ENCODE data around the gene ACSF3. TPM values are rescaled to one million over a fixed set of nuclear protein-coding genes. Genes with fewer than 3 reads are reported as not detected.

ACSF3 gene
- total and polyA plus RNA-seq, 2 of the 4 experiments (the other 2 are of a cell fraction) = 9.5 to 14.2 TPM

DNA sequence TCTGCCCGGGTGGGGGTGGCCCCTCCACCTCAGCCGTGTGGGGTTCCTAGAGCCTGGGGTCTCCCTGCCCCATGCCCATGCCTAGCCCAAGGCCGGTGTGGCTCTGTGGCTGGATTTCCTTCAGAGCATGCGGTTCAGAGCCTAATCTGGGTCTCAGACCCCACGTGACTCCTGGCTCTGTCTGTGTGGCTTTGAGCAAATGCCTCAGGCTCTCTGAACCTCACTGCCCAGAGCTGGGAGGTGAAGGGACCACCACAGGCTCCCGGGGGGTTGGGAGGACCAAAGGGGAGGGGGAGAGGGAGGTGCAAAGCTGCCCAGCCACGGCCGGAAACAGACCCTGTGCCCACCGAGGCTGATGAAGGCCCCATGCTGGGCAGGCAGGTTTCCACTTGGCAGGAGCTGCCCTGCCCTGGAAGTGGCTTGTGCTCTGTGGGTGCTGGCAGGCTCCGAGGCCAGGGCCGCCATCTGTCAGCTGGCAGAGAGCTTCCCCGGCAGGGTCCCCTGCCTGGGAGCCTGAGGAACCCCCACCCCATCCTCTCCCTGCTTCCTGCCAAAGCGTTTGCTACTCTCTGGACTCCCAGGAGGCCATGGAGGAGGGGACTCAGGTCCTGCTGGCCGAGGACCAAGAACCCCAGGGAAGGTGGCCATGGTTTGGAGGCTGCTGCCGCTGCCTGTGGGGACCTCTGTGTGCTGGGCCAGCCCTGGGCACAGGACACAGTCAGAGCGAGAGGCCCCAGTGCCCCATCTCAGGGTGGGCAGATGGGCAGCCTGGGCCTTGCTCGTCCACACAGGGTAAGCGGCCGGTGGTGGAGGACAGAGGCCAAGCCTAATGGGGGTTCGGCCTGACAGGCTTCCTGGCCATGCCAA is 81.9 kb downstream of the ACSF3 start:
- in situ Hi-C loops (cut with MboI; ENCODE audit: low sequenced_read_pairs) (no loop called here), dilution Hi-C loops (cut with HindIII; ENCODE audit: low sequenced_read_pairs, unreplicated experiment) (no loop called here), intact Hi-C loops (cut with micrococcal nuclease) (no loop called here)
- Histone ChIP-seq H3K4ac (ENCODE audit: low read depth, low read length) (no peak overlapping the region), H3K9me1 (ENCODE audit: insufficient read depth, low read length) (no peaks in the 10 kb centered on the region), H3K36me3 (ENCODE audit: control insufficient read depth, insufficient read depth, low read length) (no peaks in the 10 kb centered on the region), H4K20me1 (ENCODE audit: insufficient read depth, low read length) (no peaks in the 10 kb centered on the region; the same call in 1 of the 2 replicates), H4K91ac (ENCODE audit: insufficient read depth, low read depth, low read length) (no peak overlapping the region), H3K56ac (ENCODE audit: extremely low read depth, insufficient read depth, low read length) (no peak overlapping the region), H2BK5ac (ENCODE audit: low read depth, low read length, poor library complexity, severe bottlenecking) (no peak overlapping the region), H3K79me1 (ENCODE audit: low read depth in 1 of 2, low read length in 2 of 2) (no peaks in the 10 kb centered on the region), H2AFZ (replicated peaks; ENCODE audit: low read length, poor library complexity) (peak overlapping the region; percentile 14), H3K27ac (ENCODE audit: insufficient read depth, low read length) (no peak overlapping the region), H3K18ac (ENCODE audit: low read depth, low read length) (no peak overlapping the region), H3K9ac (ENCODE audit: low read depth, low read length) (no peak overlapping the region), H2BK15ac (ENCODE audit: low read depth, low read length) (no peak overlapping the region), H3K4me2 (ENCODE audit: low read depth, low read length) (no peak overlapping the region), H2AK9ac (replicated peaks; ENCODE audit: low read depth, low read length, poor library complexity) (peak overlapping the region; percentile 65), H3K27me3 (ENCODE audit: control insufficient read depth, insufficient read depth, low read length) (peaks cover 59% of the 10 kb centered on the region), H2BK20ac (ENCODE audit: low read depth, low read length) (no peak overlapping the region), H4K5ac (ENCODE audit: low read depth, low read length) (no peak overlapping the region), H3K23ac (ENCODE audit: low read depth, low read length) (no peak overlapping the region), H3K9me3 (ENCODE audit: control insufficient read depth, insufficient read depth, low read length) (no peaks in the 10 kb centered on the region), H4K8ac (ENCODE audit: low read depth in 2 of 2, low read length in 2 of 2) (no peak overlapping the region), H3K14ac (replicated peaks; ENCODE audit: low read depth, low read length) (no peak overlapping the region), H2AK5ac (ENCODE audit: low read depth, low read length) (no peak overlapping the region), H3K4me1 (ENCODE audit: control insufficient read depth, insufficient read depth, low read length) (peaks cover 3% of the 10 kb centered on the region; the same call in 1 of the 2 replicates), H2BK120ac (ENCODE audit: low read depth, low read length) (no peak overlapping the region), H3K4me3 (ENCODE audit: insufficient read depth, low read depth, low read length) (no peak overlapping the region)
- ATAC-seq (ENCODE audit: low read depth) = no peak
- WGBS, 2 experiments (ENCODE audit: extremely low coverage in 2 of 2, insufficient read length in 1 of 2) = 49% methylated on average over 12 of the region's 20 CpGs; no CpG with 5 or more reads in 1 of the 2 experiments
- TF ChIP-seq, protein P1, sequence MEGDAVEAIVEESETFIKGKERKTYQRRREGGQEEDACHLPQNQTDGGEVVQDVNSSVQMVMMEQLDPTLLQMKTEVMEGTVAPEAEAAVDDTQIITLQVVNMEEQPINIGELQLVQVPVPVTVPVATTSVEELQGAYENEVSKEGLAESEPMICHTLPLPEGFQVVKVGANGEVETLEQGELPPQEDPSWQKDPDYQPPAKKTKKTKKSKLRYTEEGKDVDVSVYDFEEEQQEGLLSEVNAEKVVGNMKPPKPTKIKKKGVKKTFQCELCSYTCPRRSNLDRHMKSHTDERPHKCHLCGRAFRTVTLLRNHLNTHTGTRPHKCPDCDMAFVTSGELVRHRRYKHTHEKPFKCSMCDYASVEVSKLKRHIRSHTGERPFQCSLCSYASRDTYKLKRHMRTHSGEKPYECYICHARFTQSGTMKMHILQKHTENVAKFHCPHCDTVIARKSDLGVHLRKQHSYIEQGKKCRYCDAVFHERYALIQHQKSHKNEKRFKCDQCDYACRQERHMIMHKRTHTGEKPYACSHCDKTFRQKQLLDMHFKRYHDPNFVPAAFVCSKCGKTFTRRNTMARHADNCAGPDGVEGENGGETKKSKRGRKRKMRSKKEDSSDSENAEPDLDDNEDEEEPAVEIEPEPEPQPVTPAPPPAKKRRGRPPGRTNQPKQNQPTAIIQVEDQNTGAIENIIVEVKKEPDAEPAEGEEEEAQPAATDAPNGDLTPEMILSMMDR (conservative IDR thresholded peaks at IDR 0.05; ENCODE audit: low read depth, low read length) = no peak
- TF ChIP-seq, protein P2, sequence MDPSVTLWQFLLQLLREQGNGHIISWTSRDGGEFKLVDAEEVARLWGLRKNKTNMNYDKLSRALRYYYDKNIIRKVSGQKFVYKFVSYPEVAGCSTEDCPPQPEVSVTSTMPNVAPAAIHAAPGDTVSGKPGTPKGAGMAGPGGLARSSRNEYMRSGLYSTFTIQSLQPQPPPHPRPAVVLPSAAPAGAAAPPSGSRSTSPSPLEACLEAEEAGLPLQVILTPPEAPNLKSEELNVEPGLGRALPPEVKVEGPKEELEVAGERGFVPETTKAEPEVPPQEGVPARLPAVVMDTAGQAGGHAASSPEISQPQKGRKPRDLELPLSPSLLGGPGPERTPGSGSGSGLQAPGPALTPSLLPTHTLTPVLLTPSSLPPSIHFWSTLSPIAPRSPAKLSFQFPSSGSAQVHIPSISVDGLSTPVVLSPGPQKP (IDR thresholded peaks at IDR 0.05; ENCODE audit: borderline replicate concordance, low read depth, low read length) = no peak
- TF ChIP-seq, protein P3, sequence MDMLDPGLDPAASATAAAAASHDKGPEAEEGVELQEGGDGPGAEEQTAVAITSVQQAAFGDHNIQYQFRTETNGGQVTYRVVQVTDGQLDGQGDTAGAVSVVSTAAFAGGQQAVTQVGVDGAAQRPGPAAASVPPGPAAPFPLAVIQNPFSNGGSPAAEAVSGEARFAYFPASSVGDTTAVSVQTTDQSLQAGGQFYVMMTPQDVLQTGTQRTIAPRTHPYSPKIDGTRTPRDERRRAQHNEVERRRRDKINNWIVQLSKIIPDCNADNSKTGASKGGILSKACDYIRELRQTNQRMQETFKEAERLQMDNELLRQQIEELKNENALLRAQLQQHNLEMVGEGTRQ (IDR thresholded peaks at IDR 0.05; ENCODE audit: low read depth, low read length) = peak; percentile 63
- POLR2A ChIA-PET (ENCODE audit: unreplicated experiment) = no interaction called here
- no TSS peak for BruUV-seq (replicated peaks)
- CTCF ChIA-PET = no interaction called here
- DNase-seq = no peak
